Measurements from ENCODE around the gene IDE.

DNA sequence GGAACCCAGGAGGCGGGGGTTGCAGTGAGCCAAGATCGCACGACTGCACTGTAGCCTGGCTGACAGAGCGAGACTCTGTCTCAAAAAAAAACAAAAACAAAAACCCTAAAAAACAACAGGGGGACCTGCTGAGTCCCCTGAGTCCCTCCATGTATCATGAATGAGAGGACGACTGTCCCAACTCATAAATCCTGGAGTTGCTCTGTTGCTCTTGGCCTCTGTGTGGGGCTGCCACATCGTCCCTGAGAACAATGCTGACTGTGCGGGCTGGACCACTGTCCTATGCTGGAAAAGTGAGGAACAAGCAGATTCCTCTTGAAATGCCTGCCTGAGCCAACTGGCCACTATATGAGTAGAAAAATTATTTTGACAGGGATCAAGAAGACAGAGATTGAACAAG lies 122.5 kb downstream of the IDE start:
- TF ChIP-seq, protein P1, sequence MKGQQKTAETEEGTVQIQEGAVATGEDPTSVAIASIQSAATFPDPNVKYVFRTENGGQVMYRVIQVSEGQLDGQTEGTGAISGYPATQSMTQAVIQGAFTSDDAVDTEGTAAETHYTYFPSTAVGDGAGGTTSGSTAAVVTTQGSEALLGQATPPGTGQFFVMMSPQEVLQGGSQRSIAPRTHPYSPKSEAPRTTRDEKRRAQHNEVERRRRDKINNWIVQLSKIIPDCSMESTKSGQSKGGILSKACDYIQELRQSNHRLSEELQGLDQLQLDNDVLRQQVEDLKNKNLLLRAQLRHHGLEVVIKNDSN (IDR thresholded peaks at IDR 0.05) = no peak
- TF ChIP-seq CREB1 (IDR thresholded peaks at IDR 0.05; ENCODE audit: low read depth) (no peak), FOXM1 (IDR thresholded peaks at IDR 0.05; ENCODE audit: borderline replicate concordance, low read depth) (no peak), RAD21 (IDR thresholded peaks at IDR 0.05; ENCODE audit: low read depth) (no peak), EP300 (IDR thresholded peaks at IDR 0.05; ENCODE audit: borderline replicate concordance) (no peak), YY1 (IDR thresholded peaks at IDR 0.05; ENCODE audit: low read depth) (no peak)
- TF ChIP-seq, protein P2, sequence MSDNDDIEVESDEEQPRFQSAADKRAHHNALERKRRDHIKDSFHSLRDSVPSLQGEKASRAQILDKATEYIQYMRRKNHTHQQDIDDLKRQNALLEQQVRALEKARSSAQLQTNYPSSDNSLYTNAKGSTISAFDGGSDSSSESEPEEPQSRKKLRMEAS (IDR thresholded peaks at IDR 0.05) = no peak
- TF ChIP-seq, protein P3, sequence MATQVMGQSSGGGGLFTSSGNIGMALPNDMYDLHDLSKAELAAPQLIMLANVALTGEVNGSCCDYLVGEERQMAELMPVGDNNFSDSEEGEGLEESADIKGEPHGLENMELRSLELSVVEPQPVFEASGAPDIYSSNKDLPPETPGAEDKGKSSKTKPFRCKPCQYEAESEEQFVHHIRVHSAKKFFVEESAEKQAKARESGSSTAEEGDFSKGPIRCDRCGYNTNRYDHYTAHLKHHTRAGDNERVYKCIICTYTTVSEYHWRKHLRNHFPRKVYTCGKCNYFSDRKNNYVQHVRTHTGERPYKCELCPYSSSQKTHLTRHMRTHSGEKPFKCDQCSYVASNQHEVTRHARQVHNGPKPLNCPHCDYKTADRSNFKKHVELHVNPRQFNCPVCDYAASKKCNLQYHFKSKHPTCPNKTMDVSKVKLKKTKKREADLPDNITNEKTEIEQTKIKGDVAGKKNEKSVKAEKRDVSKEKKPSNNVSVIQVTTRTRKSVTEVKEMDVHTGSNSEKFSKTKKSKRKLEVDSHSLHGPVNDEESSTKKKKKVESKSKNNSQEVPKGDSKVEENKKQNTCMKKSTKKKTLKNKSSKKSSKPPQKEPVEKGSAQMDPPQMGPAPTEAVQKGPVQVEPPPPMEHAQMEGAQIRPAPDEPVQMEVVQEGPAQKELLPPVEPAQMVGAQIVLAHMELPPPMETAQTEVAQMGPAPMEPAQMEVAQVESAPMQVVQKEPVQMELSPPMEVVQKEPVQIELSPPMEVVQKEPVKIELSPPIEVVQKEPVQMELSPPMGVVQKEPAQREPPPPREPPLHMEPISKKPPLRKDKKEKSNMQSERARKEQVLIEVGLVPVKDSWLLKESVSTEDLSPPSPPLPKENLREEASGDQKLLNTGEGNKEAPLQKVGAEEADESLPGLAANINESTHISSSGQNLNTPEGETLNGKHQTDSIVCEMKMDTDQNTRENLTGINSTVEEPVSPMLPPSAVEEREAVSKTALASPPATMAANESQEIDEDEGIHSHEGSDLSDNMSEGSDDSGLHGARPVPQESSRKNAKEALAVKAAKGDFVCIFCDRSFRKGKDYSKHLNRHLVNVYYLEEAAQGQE (IDR thresholded peaks at IDR 0.05; ENCODE audit: low read depth) = no peak

All from Ishikawa (cell line).